HEK293 (cell line): ENCODE results near the gene NMNAT1.

ENCODE experiments used
- IKZF3 ChIP-seq: fragments of 450-650 bp; IDR thresholded peaks from 2 replicates; pipeline ENCODE4 v1.5.0; 2018; ENCODE audit warnings: missing biosample characterization, mild to moderate bottlenecking, missing genetic modification characterization, moderate library complexity
- KLF8 ChIP-seq: fragments of 450-650 bp; formaldehyde crosslinking; IDR thresholded peaks from 2 replicates; pipeline ENCODE4 v1.5.1; 2016; ENCODE audit warnings: missing biosample characterization, missing genetic modification characterization
- KLF9 ChIP-seq: fragments of 450-650 bp; formaldehyde crosslinking; IDR thresholded peaks from 2 replicates; pipeline ENCODE4 v1.5.1; 2016; ENCODE audit warnings: missing biosample characterization, missing genetic modification characterization, low read depth
- SP3 ChIP-seq: fragments of 450-650 bp; formaldehyde crosslinking; IDR thresholded peaks from 2 replicates; pipeline ENCODE4 v1.5.1; 2016; ENCODE audit warnings: missing biosample characterization, missing genetic modification characterization
- ZFP69B ChIP-seq: fragments of 450-650 bp; formaldehyde crosslinking; IDR thresholded peaks from 2 replicates; pipeline ENCODE4 v1.5.1; 2016; ENCODE audit warnings: missing biosample characterization, missing genetic modification characterization
- ZNF184 ChIP-seq: fragments of 450-650 bp; IDR thresholded peaks from 2 replicates; pipeline ENCODE4 v1.5.1; 2018; ENCODE audit warnings: missing biosample characterization, mild to moderate bottlenecking, missing genetic modification characterization
- ZNF2 ChIP-seq: fragments of 450-650 bp; formaldehyde crosslinking; IDR thresholded peaks from 2 replicates; pipeline ENCODE4 v1.5.1; 2016; ENCODE audit warnings: missing biosample characterization, missing genetic modification characterization
- ZNF239 ChIP-seq: fragments of 450-650 bp; formaldehyde crosslinking; IDR thresholded peaks from 2 replicates; pipeline ENCODE4 v1.5.1; 2016; ENCODE audit warnings: missing biosample characterization, missing genetic modification characterization
- ZNF24 ChIP-seq: fragments of 450-650 bp; formaldehyde crosslinking; IDR thresholded peaks from 2 replicates; pipeline ENCODE4 v1.5.1; 2016; ENCODE audit warnings: missing biosample characterization, missing genetic modification characterization
- ZNF292 ChIP-seq: fragments of 450-650 bp; formaldehyde crosslinking; IDR thresholded peaks from 2 replicates; pipeline ENCODE4 v1.5.1; 2016; ENCODE audit warnings: low read depth, missing biosample characterization, missing genetic modification characterization, borderline replicate concordance
- ZNF350 ChIP-seq: fragments of 450-650 bp; formaldehyde crosslinking; IDR thresholded peaks from 2 replicates; pipeline ENCODE4 v1.5.0; 2017; ENCODE audit warnings: missing biosample characterization, mild to moderate bottlenecking, missing genetic modification characterization
- ZNF510 ChIP-seq: fragments of 450-650 bp; formaldehyde crosslinking; IDR thresholded peaks from 2 replicates; pipeline ENCODE4 v1.5.1; 2018; ENCODE audit warnings: mild to moderate bottlenecking, missing genetic modification characterization, missing biosample characterization; ENCODE audit not compliant: insufficient replicate concordance
- ZNF548 ChIP-seq: fragments of 450-650 bp; formaldehyde crosslinking; IDR thresholded peaks from 2 replicates; pipeline ENCODE4 v1.5.1; 2016; ENCODE audit warnings: missing biosample characterization, missing genetic modification characterization
- ZNF561 ChIP-seq: fragments of 450-650 bp; IDR thresholded peaks from 2 replicates; pipeline ENCODE4 v1.5.1; 2018; ENCODE audit warnings: missing biosample characterization, missing genetic modification characterization, borderline replicate concordance
- ZNF658 ChIP-seq: fragments of 450-650 bp; formaldehyde crosslinking; IDR thresholded peaks from 2 replicates; pipeline ENCODE4; 2016; ENCODE audit warnings: missing biosample characterization, missing genetic modification characterization
- ZNF701 ChIP-seq: fragments of 450-650 bp; formaldehyde crosslinking; IDR thresholded peaks from 2 replicates; pipeline ENCODE4 v1.5.1; 2016; ENCODE audit warnings: missing biosample characterization, missing genetic modification characterization
- ZNF777 ChIP-seq: fragments of 450-650 bp; formaldehyde crosslinking; IDR thresholded peaks from 2 replicates; pipeline ENCODE4 v1.5.1; 2017; ENCODE audit warnings: missing biosample characterization, missing genetic modification characterization, borderline replicate concordance
- ZNF830 ChIP-seq: fragments of 450-650 bp; IDR thresholded peaks from 2 replicates; pipeline ENCODE4 v1.5.0; 2018; ENCODE audit warnings: missing biosample characterization, missing genetic modification characterization, low read depth, mild to moderate bottlenecking, moderate library complexity
- ZXDB ChIP-seq: fragments of 450-650 bp; formaldehyde crosslinking; IDR thresholded peaks from 2 replicates; pipeline ENCODE4 v1.5.1; 2016; ENCODE audit warnings: missing biosample characterization, missing genetic modification characterization
- TF ChIP-seq, protein P1 (sequence below): fragments of 450-650 bp; formaldehyde crosslinking; IDR thresholded peaks from 2 replicates; pipeline ENCODE4 v1.5.1; 2016; ENCODE audit warnings: missing biosample characterization, missing genetic modification characterization, low read depth
- TF ChIP-seq, protein P2 (sequence below): fragments of 450-650 bp; formaldehyde crosslinking; IDR thresholded peaks from 2 replicates; pipeline ENCODE4 v1.5.1; 2016; ENCODE audit warnings: missing biosample characterization, missing genetic modification characterization
- TF ChIP-seq, protein P3 (sequence below): fragments of 450-650 bp; formaldehyde crosslinking; IDR thresholded peaks from 2 replicates; pipeline ENCODE4 v1.5.1; 2016; ENCODE audit warnings: missing biosample characterization, missing genetic modification characterization

The NMNAT1 gene

GRCh38 chr1:9996624-9997582 is 53.6 kb downstream of the NMNAT1 start, which contains the start of gene RBP7 (continued):
- TF ChIP-seq, protein P1, sequence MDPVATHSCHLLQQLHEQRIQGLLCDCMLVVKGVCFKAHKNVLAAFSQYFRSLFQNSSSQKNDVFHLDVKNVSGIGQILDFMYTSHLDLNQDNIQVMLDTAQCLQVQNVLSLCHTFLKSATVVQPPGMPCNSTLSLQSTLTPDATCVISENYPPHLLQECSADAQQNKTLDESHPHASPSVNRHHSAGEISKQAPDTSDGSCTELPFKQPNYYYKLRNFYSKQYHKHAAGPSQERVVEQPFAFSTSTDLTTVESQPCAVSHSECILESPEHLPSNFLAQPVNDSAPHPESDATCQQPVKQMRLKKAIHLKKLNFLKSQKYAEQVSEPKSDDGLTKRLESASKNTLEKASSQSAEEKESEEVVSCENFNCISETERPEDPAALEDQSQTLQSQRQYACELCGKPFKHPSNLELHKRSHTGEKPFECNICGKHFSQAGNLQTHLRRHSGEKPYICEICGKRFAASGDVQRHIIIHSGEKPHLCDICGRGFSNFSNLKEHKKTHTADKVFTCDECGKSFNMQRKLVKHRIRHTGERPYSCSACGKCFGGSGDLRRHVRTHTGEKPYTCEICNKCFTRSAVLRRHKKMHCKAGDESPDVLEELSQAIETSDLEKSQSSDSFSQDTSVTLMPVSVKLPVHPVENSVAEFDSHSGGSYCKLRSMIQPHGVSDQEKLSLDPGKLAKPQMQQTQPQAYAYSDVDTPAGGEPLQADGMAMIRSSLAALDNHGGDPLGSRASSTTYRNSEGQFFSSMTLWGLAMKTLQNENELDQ (tag by site-specific recombination): no peak
- TF ChIP-seq ZNF24 (tag by site-specific recombination) (no peak), KLF9 (tag by site-specific recombination) (peak; percentile 41; the same call in 1 of the 2 replicates), ZXDB (no peak), ZNF561 (tag by site-specific recombination) (no peak), ZNF2 (no peak), ZNF548 (tag by site-specific recombination) (no peak), ZNF701 (tag by site-specific recombination) (no peak), ZNF658 (tag by site-specific recombination) (no peak), ZNF239 (no peak), ZNF350 (tag by site-specific recombination) (no peak), IKZF3 (tag by site-specific recombination) (no peak), ZNF510 (tag by site-specific recombination) (no peak), SP3 (peak; percentile 50), KLF8 (tag by site-specific recombination) (0 out of 2 replicates have a peak, but pooled peaks have one; percentile 29), ZNF292 (tag by site-specific recombination) (no peak), ZNF830 (tag by site-specific recombination) (no peak), ZNF184 (tag by site-specific recombination) (no peak), ZNF777 (peak; percentile 84), ZFP69B (tag by site-specific recombination) (peak; percentile 97)
- TF ChIP-seq, protein P2, sequence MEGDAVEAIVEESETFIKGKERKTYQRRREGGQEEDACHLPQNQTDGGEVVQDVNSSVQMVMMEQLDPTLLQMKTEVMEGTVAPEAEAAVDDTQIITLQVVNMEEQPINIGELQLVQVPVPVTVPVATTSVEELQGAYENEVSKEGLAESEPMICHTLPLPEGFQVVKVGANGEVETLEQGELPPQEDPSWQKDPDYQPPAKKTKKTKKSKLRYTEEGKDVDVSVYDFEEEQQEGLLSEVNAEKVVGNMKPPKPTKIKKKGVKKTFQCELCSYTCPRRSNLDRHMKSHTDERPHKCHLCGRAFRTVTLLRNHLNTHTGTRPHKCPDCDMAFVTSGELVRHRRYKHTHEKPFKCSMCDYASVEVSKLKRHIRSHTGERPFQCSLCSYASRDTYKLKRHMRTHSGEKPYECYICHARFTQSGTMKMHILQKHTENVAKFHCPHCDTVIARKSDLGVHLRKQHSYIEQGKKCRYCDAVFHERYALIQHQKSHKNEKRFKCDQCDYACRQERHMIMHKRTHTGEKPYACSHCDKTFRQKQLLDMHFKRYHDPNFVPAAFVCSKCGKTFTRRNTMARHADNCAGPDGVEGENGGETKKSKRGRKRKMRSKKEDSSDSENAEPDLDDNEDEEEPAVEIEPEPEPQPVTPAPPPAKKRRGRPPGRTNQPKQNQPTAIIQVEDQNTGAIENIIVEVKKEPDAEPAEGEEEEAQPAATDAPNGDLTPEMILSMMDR (tag by site-specific recombination): peak; percentile 40; the same call in 1 of the 2 replicates
- TF ChIP-seq, protein P3, sequence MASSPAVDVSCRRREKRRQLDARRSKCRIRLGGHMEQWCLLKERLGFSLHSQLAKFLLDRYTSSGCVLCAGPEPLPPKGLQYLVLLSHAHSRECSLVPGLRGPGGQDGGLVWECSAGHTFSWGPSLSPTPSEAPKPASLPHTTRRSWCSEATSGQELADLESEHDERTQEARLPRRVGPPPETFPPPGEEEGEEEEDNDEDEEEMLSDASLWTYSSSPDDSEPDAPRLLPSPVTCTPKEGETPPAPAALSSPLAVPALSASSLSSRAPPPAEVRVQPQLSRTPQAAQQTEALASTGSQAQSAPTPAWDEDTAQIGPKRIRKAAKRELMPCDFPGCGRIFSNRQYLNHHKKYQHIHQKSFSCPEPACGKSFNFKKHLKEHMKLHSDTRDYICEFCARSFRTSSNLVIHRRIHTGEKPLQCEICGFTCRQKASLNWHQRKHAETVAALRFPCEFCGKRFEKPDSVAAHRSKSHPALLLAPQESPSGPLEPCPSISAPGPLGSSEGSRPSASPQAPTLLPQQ: peak; percentile 97
